Body of pancreas (tissue), 4 donors: ENCODE measurements around the gene HSP90AB1. TPM values are rescaled to one million over a fixed set of nuclear protein-coding genes. Genes with fewer than 3 reads are reported as not detected.
A peak's percentile ranks its signal among the peaks of the same experiment; 100 is the strongest.

Source experiments
- ATAC-seq: fragments of 150-250 bp; one replicate; pipeline ENCODE4 v1.9.1; 2016
- DNase-seq, 4 donors: peaks; one replicate each; pipeline ENCODE4 v3.0.0-alpha.2; 2019
- H3K27ac ChIP-seq, 4 donors: fragments of 200-600 bp; sonication (generic); 1 replicate in 3 of 4; 2 replicates in 1 of 4; pipeline versions ENCODE4 v1.5.1 to v1.6.1; 2016 to 2019; ENCODE audit warnings: mild to moderate bottlenecking in 1 of 4, mixed read lengths in 1 of 4, moderate library complexity in 1 of 4
- H3K27me3 ChIP-seq, 2 donors: fragments of 200-600 bp; sonication (generic); one replicate each; pipeline ENCODE4 v1.6.0; 2016; ENCODE audit warnings: mild to moderate bottlenecking in 1 of 2
- H3K36me3 ChIP-seq, 2 donors: fragments of 200-600 bp; sonication (generic); replicated peaks in 1 of 2; 2 replicates each; pipeline ENCODE4 v1.5.1; 2016; ENCODE audit warnings: low read depth in 2 of 2; ENCODE audit not compliant: insufficient read depth in 1 of 2
- H3K4me1 ChIP-seq: fragments of 200-600 bp; sonication (generic); one replicate; pipeline ENCODE4 v1.6.0; 2016
- H3K4me3 ChIP-seq, 2 donors: fragments of 200-600 bp; sonication (generic); 1 replicate in 1 of 2; 2 replicates in 1 of 2; pipeline ENCODE4 v1.5.1; 2016 to 2019
- H3K9me3 ChIP-seq, 3 donors: fragments of 200-600 bp; sonication (generic); 1 replicate in 2 of 3; 2 replicates in 1 of 3; pipeline ENCODE4 v1.5.1; 2016
- CTCF ChIP-seq, 7 experiments: fragments of 450-650 bp in 4 of 7; fragments of 200-600 bp in 3 of 7; sonication (generic) in 3 of 7; IDR thresholded peaks; one replicate each; pipeline ENCODE4 v1.5.1; 2016 to 2019; ENCODE audit warnings: antibody characterized with exemption in 7 of 7
- POLR2A ChIP-seq, 3 donors: fragments of 450-650 bp; IDR thresholded peaks; one replicate each; pipeline ENCODE4 v1.6.1; 2016; ENCODE audit warnings: antibody characterized with exemption in 3 of 3, mild to moderate bottlenecking in 2 of 3
- WGBS, 2 donors: methylation state at CpG; one replicate each; pipeline ENCODE4 v1.1.5; 2017; 5-methylcytosine and 5-hydroxymethylcytosine counted together
- intact Hi-C: fragments of 100-400 bp; cut with DNase I; formaldehyde crosslinking; loops from one replicate; pipeline ENCODE4 v1.15.1; 2023
- total RNA-seq, 2 donors: library from RNA; depleted of rRNA; stranded (reverse); fragments of >200 nt; gene quantifications; one replicate each; pipeline ENCODE4 v1.1.0, GENCODE V29; 2016

Gene HSP90AB1
- total RNA-seq, 2 donors from 2014 or later: 269 to 441 TPM

DNA sequence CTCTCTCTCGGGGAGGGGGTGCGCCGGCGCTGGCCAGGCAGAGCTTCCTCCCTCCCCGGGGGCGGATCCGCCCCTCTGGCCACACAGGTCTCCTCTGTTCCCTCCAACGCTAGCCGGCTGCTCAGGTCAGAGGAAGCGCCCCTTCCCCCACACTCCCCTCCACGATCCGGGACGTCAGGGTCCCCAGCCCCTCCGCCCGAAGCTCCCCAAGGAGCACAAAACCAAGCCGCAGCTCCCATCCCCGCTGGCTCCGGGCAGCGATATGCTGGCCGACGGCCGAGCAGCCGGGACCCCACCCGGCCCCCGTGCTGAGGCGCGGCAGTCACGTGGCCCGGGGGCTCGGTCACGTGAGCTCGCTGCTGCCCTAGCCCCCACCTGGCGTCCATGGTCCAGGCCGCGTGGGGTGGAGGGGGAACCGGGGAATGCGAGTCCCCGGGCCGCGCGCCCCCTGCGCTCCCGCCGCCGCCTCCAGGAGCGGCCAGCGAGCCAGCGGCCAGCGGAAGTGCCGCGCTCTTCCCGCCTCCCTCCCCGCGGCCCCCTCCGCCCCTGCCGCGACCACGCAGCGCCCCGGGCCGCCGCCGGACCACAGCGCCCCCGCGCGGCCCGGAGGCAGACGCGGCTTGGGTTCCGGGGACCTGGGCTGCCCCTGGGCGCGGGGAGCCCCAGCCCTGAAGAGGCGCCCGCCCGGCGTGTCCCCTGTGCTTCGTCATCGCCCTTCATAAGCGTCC lies 10.3 kb downstream of the HSP90AB1 start, which contains the start of gene SLC35B2:
Gene SLC35B2, minus strand, starts transcription at position 504 of the 728 bp plus-strand sequence. Its CDS starts 118 bp downstream, at position 386.
- Histone ChIP-seq H3K36me3 (peaks cover 19 to 24% of the 10 kb centered on the region in 2 donors), H3K27me3 (no peaks in the 10 kb centered on the region), H3K4me3 (peak within 1 kb of the TSS; percentile 81 to 94), H3K27ac (peak within 1 kb of the TSS; percentile 89 to 94 (median 92)), H3K9me3 (no peaks in the 10 kb centered on the region), H3K4me1 (peaks cover 57% of the 10 kb centered on the region)
- TF ChIP-seq POLR2A (IDR thresholded peaks at IDR 0.05) (peak; percentile 63 to 79 (median 70)), CTCF (IDR thresholded peaks at IDR 0.05) (peak; percentile 39 to 93 (median 89))
- DNase-seq (peak; percentile 67 to 75 (median 70)), ATAC-seq (peak; percentile 85)
- WGBS, 2 donors: 0 to 1% methylated on average over 12 to 66 of the region's 80 CpGs
- intact Hi-C loops: no loop called here

- WGBS, 2 donors: 19 to 24% methylated on average over 14 to 15 of the region's 15 CpGs
- intact Hi-C loops: no loop called here
- peak overlapping the region in 1 of 2 donors; percentile 94 for H3K4me3 ChIP-seq
- TF ChIP-seq CTCF (IDR thresholded peaks at IDR 0.05) (peak in 2 of 7 experiments; percentile 17 to 24), POLR2A (IDR thresholded peaks at IDR 0.05) (no peak)
- peaks cover 61% of the 10 kb centered on the region for H3K4me1 ChIP-seq
- H3K27ac ChIP-seq: peak overlapping the region; percentile 89 to 94 (median 92)
- no peaks in the 10 kb centered on the region for H3K27me3 ChIP-seq
- DNase-seq: no peak
- H3K36me3 ChIP-seq: peaks cover 14 to 18% of the 10 kb centered on the region in 2 donors
- no peak for ATAC-seq
- H3K9me3 ChIP-seq: no peaks in the 10 kb centered on the region
Measured at GRCh38 chr6:44257753-44258324, 10.9 kb downstream of the HSP90AB1 start.

DNA sequence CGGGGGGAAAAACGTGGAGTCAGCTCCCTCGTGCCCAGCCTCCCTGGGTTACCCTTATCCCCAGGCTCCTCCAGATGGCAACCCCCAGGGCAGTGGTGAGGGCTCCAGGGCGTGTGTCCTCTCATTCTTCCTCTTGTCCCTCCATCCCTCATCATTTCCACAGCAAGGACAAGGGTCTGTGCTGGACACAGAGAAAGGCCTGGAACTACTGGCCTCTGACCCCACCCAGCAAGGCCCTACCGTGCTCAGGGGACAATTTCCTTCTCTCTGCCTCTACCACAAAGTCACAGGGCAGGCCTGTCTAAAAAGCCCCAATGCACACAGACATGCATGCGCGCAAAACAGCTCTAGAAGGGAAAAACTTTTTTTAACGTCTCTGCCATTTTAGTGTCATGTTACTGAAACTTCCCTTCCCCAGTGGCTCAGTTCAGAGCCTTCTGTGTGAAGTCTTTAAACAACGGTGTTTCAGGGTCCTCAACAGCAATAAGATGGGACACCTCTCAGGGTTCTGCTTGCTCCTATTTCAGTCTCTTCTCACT lies 11.5 kb downstream of the HSP90AB1 start:
- peak overlapping the region in 2 of 4 donors; percentile 92 to 93 for H3K27ac ChIP-seq
- intact Hi-C loops: no loop called here

DNA sequence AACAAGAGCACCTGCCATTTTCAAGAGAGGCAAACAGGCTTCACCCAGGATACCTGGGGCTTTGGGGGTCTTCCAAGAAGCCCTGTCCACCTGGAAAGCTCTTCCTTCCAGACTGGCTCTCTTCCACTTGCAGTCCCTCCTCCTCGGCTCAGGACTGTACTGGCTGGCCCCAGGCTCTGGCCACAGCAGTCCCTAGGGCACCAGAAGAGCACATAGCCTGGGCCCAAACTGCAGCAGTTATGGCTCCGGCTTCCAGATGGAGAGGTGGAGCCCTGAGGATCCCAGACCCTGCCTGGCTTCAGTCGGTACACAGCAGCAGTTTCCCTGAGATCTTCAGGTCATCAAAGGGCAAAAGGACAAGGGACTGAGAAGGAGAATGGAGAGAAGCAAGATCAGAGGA lies 12.0 kb downstream of the HSP90AB1 start:
- H3K27ac ChIP-seq: no peak overlapping the region
- H3K27me3 ChIP-seq: no peaks in the 10 kb centered on the region
- no peak overlapping the region for H3K4me3 ChIP-seq
- WGBS, 2 donors: 79 to 94% methylated on average over 3 of the region's 3 CpGs
- H3K9me3 ChIP-seq: no peaks in the 10 kb centered on the region
- no peak for TF ChIP-seq CTCF (IDR thresholded peaks at IDR 0.05)
- no peak for TF ChIP-seq POLR2A (IDR thresholded peaks at IDR 0.05)
- intact Hi-C loops: no loop called here
- peaks cover 6 to 7% of the 10 kb centered on the region in 2 donors for H3K36me3 ChIP-seq
- DNase-seq (no peak), ATAC-seq (no peak)
- peaks cover 62% of the 10 kb centered on the region for H3K4me1 ChIP-seq

More for the DNA sequence above, 11.5 kb downstream of the HSP90AB1 start:
- Histone ChIP-seq H3K27me3 (no peaks in the 10 kb centered on the region), H3K4me1 (peaks cover 61% of the 10 kb centered on the region), H3K36me3 (peaks cover 8 to 12% of the 10 kb centered on the region in 2 donors), H3K4me3 (no peak overlapping the region), H3K9me3 (no peaks in the 10 kb centered on the region)
- ATAC-seq: no peak
- no peak for DNase-seq
- TF ChIP-seq CTCF (IDR thresholded peaks at IDR 0.05): no peak
- TF ChIP-seq POLR2A (IDR thresholded peaks at IDR 0.05): no peak
- 77 to 81% methylated on average over 9 of the region's 9 CpGs for WGBS, 2 donors
